ENCODE measurements around the gene MAN1B1.
A peak's percentile ranks its signal among the peaks of the same experiment; 100 is the strongest.

Gene MAN1B1

GRCh38 chr9:137145731-137146526 lies 59.1 kb downstream of the MAN1B1 start:
- no peak for DNase-seq (ENCODE audit: low read depth in 2 of 2)

DNA sequence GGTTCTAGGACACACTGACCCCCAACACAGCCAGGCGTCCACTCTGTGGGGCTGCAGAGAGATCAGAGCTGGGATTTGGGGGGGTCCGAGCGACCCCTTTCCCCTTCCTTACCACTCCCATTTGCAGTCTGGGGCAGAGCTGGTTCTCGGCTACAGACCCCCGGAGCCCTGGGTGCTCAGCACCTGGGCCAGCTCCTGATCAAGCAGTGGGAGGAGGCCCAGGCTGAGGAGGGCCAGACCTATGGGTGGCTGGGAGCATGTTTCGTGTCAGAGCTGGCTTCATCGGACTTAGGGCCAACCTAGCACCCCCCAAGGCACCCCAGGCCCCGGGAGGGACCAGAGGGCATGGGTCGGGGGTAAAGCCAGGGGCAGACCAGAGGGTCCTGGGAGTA lies 59.7 kb downstream of the MAN1B1 start:
- no peak for DNase-seq (ENCODE audit: low read depth in 2 of 2)

DNA sequence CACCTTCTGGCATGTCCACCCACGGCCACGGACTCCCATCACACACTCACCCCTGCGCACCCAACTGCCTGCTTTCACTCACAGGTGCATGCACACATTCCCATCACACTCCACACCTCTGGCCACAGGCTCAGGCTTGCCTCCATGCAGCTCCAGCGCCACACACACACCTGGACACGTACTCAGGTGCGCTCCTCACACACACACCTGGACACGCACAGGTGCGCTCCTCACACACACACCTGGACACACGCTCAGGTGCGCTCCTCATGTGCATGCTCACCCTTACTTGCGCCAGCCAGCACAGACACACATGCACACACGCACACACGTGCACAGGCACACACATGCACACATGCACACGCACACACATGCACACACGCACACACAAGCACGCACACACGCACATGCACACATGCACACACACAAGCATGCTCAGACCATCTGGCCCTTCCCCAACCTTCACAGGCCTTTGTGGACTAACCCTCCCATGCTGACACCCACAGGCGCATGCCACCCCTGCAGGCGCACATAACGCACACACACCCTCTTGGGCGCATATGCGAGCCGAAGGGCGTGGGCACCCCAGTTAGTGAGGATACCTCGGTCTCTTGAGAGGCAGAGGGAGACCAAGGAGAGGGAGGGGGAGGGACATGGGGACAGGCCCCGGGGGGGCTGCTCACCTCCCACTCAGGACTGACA lies 60.5 kb downstream of the MAN1B1 start:
- no peak for DNase-seq (ENCODE audit: low read depth in 2 of 2)

DNA sequence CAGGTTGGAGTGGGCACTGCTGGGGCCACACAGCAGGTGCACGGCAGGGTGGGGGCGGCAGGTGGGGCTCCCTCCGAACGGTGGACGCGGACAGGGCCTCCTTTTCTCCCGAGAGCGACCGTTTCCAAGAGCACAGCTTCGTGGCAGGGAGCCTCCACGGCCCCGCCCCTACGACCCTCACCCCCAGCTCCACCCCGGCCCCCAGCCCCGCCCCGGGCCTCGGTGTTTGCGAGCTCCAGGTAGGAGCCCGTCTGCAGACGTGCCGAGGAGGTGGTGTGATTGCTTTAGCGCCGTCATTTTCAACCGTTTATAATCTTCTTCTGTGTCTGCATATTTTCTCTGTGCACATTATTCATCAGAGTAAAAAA lies 61.0 kb downstream of the MAN1B1 start:
- no peak for DNase-seq (ENCODE audit: low read depth in 2 of 2)

- DNase-seq (ENCODE audit: low read depth in 2 of 2), result no peak
These were observed 61.5 kb downstream of the MAN1B1 start for GRCh38 chr9:137148242-137148641.

GRCh38 chr9:137148661-137149060 lies 61.9 kb downstream of the MAN1B1 start:
- no peak for DNase-seq (ENCODE audit: low read depth in 2 of 2)

GRCh38 chr9:137149363-137149762 lies 62.6 kb downstream of the MAN1B1 start:
- no peak for DNase-seq (ENCODE audit: low read depth in 2 of 2)

GRCh38 chr9:137149942-137150616 lies 63.3 kb downstream of the MAN1B1 start:
- peak in 1 of 2 experiments; percentile 24 for DNase-seq (ENCODE audit: low read depth in 2 of 2)

DNA sequence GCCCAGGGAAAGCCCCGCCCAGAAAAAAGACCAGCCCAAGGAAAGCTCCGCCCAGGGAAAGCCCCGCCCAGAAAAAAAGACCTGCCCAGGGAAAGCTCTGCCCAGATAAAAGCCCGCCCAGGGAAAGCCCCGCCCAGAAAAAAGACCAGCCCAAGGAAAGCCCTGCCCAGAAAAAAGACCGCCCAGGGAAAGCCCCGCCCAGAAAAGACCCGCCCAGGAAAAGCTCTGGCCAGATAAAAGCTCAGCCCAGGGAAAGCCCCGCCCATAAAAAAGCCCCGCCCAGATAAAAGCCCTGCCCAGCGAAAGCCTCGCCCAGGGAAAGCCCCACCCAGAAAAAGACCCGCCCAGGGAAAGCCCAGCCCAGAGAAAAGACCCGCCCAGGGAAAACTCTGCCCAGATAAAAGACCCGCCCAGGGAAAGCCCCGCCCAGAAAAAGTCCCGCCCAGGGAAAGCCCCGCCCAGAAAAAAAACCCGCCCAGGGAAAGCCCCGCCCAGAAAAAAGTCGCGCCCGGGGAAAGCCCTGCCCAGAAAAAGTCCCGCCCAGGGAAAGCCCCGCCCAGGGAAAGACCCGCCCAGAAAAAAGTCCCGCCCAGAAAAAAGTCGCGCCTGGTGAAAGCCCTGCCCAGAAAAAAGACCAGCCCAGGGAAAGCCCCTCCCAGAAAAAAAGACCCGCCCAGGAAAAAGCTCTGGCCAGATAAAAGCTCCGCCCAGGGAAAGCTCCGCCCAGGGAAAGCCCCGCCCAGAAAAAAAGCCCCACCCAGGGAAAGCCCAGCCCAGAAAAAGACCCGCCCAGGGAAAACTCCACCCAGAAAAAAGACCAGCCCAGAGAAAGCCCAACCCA lies 64.1 kb downstream of the MAN1B1 start:
- DNase-seq (ENCODE audit: low read depth in 2 of 2), result peak; percentile 27 to 57

DNA sequence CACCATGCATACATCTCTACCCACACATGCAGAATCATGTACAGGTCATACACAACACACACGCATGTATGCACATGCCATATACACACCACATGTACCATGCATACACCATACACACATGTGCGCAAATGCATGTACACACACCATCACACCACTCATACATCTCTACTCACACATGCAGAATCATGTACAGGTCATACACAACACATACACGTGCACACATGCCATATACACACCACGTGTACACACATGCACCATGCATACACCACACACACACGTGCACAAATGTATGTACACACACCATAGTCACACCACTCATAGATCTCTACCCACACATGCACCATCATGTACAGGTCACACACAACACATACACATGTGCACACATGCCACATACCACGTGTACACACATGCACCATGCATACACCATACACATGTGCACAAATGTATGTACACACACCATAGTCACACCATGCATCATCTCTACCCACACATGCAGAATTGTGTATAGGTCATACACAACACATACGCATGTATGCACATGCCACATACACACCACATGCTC lies 66.1 kb downstream of the MAN1B1 start:
- DNase-seq (ENCODE audit: low read depth in 2 of 2), result no peak

DNA sequence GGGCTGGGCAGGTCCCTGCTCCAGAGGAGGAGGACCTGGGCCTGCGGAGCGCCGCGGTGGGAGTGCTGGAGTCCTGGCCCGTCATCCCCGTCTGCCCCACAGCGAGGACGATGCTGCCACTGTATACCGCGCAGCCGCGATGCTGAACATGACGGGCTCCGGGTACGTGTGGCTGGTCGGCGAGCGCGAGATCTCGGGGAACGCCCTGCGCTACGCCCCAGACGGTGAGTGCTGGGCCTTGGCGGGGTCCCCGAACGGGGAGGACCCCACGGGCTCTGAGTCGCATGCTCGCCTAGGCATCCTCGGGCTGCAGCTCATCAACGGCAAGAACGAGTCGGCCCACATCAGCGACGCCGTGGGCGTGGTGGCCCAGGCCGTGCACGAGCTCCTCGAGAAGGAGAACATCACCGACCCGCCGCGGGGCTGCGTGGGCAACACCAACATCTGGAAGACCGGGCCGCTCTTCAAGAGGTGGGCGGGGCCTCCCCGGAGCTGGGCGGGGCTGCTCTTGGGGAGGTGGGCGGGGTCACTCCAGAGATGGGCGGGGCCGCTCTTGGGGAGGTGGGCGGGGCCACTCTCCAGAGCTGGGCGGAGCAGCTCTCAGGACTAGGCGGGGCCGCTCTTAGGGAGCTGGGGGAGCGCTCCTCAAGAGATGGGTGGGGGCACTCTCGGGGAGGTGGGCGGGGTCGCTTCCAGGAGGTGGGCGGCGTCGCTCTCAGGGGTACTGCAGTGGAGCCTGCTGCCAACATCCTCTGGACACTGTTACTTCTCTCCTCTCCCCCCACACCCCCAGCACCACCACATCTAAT lies 70.0 kb downstream of the MAN1B1 start:
- peak; percentile 33 to 47 for DNase-seq (ENCODE audit: low read depth in 2 of 2)

DNA sequence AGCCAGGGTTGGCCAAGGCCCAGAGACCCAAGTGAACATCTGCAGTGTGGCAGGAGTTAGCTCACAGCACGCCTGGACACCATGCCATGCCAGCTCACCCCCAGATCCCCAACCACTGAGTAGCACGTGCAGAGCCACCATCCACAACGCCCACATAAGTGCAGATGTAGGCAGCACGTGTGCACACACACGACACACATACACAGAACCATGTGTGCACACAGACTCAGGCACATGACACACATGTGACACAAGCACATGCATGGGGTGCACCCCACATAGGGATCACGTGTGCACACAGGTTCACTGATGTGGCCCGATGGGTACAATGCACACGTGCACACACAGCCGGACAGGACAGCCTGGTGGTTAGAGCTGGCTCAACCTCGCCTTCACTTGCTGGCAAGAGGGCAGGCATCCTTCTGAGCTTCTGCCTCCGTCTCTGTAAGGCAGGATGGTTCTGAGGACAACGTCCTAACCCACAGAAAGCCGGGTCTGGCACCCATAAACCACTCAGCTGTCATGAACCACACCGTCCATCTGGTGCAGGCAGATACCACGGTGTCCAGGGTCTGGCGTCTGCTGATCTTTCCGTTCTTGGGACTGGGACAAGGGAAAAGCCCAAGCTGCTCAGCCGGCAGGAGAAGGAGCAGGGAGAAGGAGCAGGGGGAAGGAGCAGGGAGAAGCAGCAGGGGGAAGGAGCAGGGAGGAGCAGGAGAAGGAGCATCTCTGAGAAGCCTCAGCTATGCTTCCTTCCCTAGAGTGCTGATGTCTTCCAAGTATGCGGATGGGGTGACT lies 71.0 kb downstream of the MAN1B1 start:
- no peak for DNase-seq (ENCODE audit: low read depth in 2 of 2)

GRCh38 chr9:137158625-137159024 lies 71.8 kb downstream of the MAN1B1 start:
- no peak for DNase-seq (ENCODE audit: low read depth in 2 of 2)
